Esophagus squamous epithelium (tissue), 5 donors: ENCODE data around the gene CENPK. TPM values are rescaled to one million over a fixed set of nuclear protein-coding genes. Genes with fewer than 3 reads are reported as not detected.

Source experiments
- DNase-seq: peaks from one replicate; lab custom pipeline; 2025; lab: John Stamatoyannopoulos, UW
- H3K27ac ChIP-seq, 4 donors: fragments of 200-600 bp; sonication (generic); one replicate each; pipeline ENCODE4 v1.5.1; 2016 to 2019; ENCODE audit warnings: mild to moderate bottlenecking in 1 of 4
- H3K27me3 ChIP-seq, 4 donors: fragments of 200-600 bp; sonication (generic); 1 replicate in 3 of 4; 2 replicates in 1 of 4; pipeline versions ENCODE4 v1.5.1 to v1.6.0; 2017 to 2021; ENCODE audit warnings: antibody characterized with exemption in 1 of 4
- H3K36me3 ChIP-seq, 3 donors: fragments of 200-600 bp; sonication (generic); one replicate each; pipeline ENCODE4 v1.5.1; 2016 to 2019
- H3K4me1 ChIP-seq, 3 donors: fragments of 200-600 bp; sonication (generic); one replicate each; pipeline ENCODE4 v1.5.1; 2017 to 2019
- H3K4me3 ChIP-seq, 4 donors: fragments of 200-600 bp; sonication (generic); 1 replicate in 3 of 4; 2 replicates in 1 of 4; pipeline ENCODE4 v1.5.1; 2016 to 2019; ENCODE audit warnings: mild to moderate bottlenecking in 2 of 4, moderate library complexity in 1 of 4
- H3K9me3 ChIP-seq, 3 donors: fragments of 200-600 bp; sonication (generic); one replicate each; pipeline ENCODE4 v1.5.1; 2016 to 2019
- CTCF ChIP-seq, 6 experiments: fragments of 450-650 bp in 4 of 6; fragments of 200-600 bp in 2 of 6; sonication (generic) in 2 of 6; IDR thresholded peaks; one replicate each; pipeline ENCODE4 v1.5.1; 2016 to 2019; ENCODE audit warnings: antibody characterized with exemption in 6 of 6, mild to moderate bottlenecking in 4 of 6, moderate library complexity in 4 of 6
- POLR2A ChIP-seq, 4 donors: fragments of 450-650 bp; IDR thresholded peaks; one replicate each; pipeline ENCODE4 v1.6.1; 2017; ENCODE audit warnings: antibody characterized with exemption in 4 of 4, mild to moderate bottlenecking in 4 of 4, moderate library complexity in 3 of 4
- WGBS, 2 donors: methylation state at CpG; one replicate each; pipeline ENCODE4 v1.1.5; 2018; 5-methylcytosine and 5-hydroxymethylcytosine counted together
- intact Hi-C: fragments of 100-400 bp; cut with DNase I; formaldehyde crosslinking; loops from one replicate; pipeline ENCODE4 v1.15.0; 2022
- total RNA-seq, 4 donors: library from RNA; depleted of rRNA; stranded (reverse); fragments of >200 nt; gene quantifications; one replicate each; pipeline ENCODE4 v1.1.0, GENCODE V29; 2016
- donor health status: DM: yes; HTN: yes; CAD: no.

The CENPK gene
- total RNA-seq, 4 donors from 2014 or later: 4.0 to 17.3 (median 7.8) TPM

GRCh38 chr5:65544473-65544872 lies 18.5 kb downstream of the CENPK start:
- intact Hi-C loops: no loop called here
- DNase-seq: no peak

GRCh38 chr5:65539827-65540226 lies 23.1 kb downstream of the CENPK start:
- Histone ChIP-seq H3K27me3 (no peaks in the 10 kb centered on the region), H3K27ac (no peak overlapping the region), H3K4me1 (no peaks in the 10 kb centered on the region), H3K9me3 (no peaks in the 10 kb centered on the region), H3K36me3 (peaks cover 0 to 8% (median 0%) of the 10 kb centered on the region in 3 donors), H3K4me3 (no peak overlapping the region)
- TF ChIP-seq POLR2A (IDR thresholded peaks at IDR 0.05) (no peak), CTCF (IDR thresholded peaks at IDR 0.05) (no peak)
- intact Hi-C loops: no loop called here
- no peak for DNase-seq

More at GRCh38 chr5:65544473-65544872, 18.5 kb downstream of the CENPK start:
- Histone ChIP-seq H3K36me3 (peaks cover 0 to 8% (median 0%) of the 10 kb centered on the region in 3 donors), H3K27me3 (no peaks in the 10 kb centered on the region), H3K9me3 (no peaks in the 10 kb centered on the region), H3K4me1 (no peaks in the 10 kb centered on the region), H3K27ac (no peak overlapping the region), H3K4me3 (no peak overlapping the region)
- no peak for TF ChIP-seq CTCF (IDR thresholded peaks at IDR 0.05)
- no peak for TF ChIP-seq POLR2A (IDR thresholded peaks at IDR 0.05)
- 96% methylated on average over 4 of the region's 4 CpGs for WGBS, 2 donors

GRCh38 chr5:65535529-65535987 lies 27.4 kb downstream of the CENPK start:
- no peaks in the 10 kb centered on the region for H3K27me3 ChIP-seq
- no peak overlapping the region for H3K4me3 ChIP-seq
- TF ChIP-seq CTCF (IDR thresholded peaks at IDR 0.05) (no peak), POLR2A (IDR thresholded peaks at IDR 0.05) (no peak)
- H3K27ac ChIP-seq: no peak overlapping the region
- H3K36me3 ChIP-seq: no peaks in the 10 kb centered on the region
- no peaks in the 10 kb centered on the region for H3K9me3 ChIP-seq
- H3K4me1 ChIP-seq: no peaks in the 10 kb centered on the region
- intact Hi-C loops: no loop called here
- no peak for DNase-seq
- 82 to 87% methylated on average over 6 of the region's 6 CpGs for WGBS, 2 donors

GRCh38 chr5:65530904-65531303 lies 32.1 kb downstream of the CENPK start:
- H3K27me3 ChIP-seq: no peaks in the 10 kb centered on the region
- no peaks in the 10 kb centered on the region for H3K9me3 ChIP-seq
- no peaks in the 10 kb centered on the region for H3K4me1 ChIP-seq
- TF ChIP-seq CTCF (IDR thresholded peaks at IDR 0.05) (no peak), POLR2A (IDR thresholded peaks at IDR 0.05) (no peak)
- 83 to 100% methylated on average over 1 of the region's 1 CpG for WGBS, 2 donors
- no peaks in the 10 kb centered on the region for H3K36me3 ChIP-seq
- no peak overlapping the region for H3K27ac ChIP-seq
- intact Hi-C loops: no loop called here
- H3K4me3 ChIP-seq: no peak overlapping the region
- no peak for DNase-seq

- intact Hi-C loops: no loop called here
- no peaks in the 10 kb centered on the region for H3K9me3 ChIP-seq
- no peaks in the 10 kb centered on the region for H3K27me3 ChIP-seq
- no peak overlapping the region for H3K4me3 ChIP-seq
- H3K36me3 ChIP-seq: no peaks in the 10 kb centered on the region
- H3K27ac ChIP-seq: no peak overlapping the region
- WGBS, 2 donors: 91 to 98% methylated on average over 3 of the region's 3 CpGs
- no peak for TF ChIP-seq POLR2A (IDR thresholded peaks at IDR 0.05)
- no peak for TF ChIP-seq CTCF (IDR thresholded peaks at IDR 0.05)
- H3K4me1 ChIP-seq: no peaks in the 10 kb centered on the region
- no peak for DNase-seq
These were observed 37.2 kb downstream of the CENPK start for GRCh38 chr5:65525726-65526125.
